Activated T-helper 2 cell treated with anti-CD3 and anti-CD28 coated beads, Interferon-gamma antibody, Interleukin-2, Interleukin-4, amounts not matched to agents 10 μg/mL and 5 μg/mL and 100 μg/mL, durations not matched to agents 14 hours and 24 hours and 36 hours (primary cell): ENCODE measurements around the gene MON1A. TPM values are rescaled to one million over a fixed set of nuclear protein-coding genes. Genes with fewer than 3 reads are reported as not detected.
A peak's percentile ranks its signal among the peaks of the same experiment; 100 is the strongest.
"Not testable (repeated sequence)": the region's sequence is repeated elsewhere in the genome, so short reads cannot be mapped to it uniquely, and the experiment has no call there.

Experiments
- DNase-seq: peaks from one replicate; pipeline ENCODE4 v3.0.0; 2021; ENCODE audit warnings: low spot score
- H3K27ac Mint-ChIP-seq: one replicate; pipeline ENCODE4 v1.8.0; 2021; ENCODE audit warnings: mixed read lengths
- H3K27me3 Mint-ChIP-seq: one replicate; pipeline ENCODE4 v1.8.0; 2021; ENCODE audit warnings: low read depth, mixed read lengths
- H3K36me3 Mint-ChIP-seq: one replicate; pipeline ENCODE4 v1.8.0; 2021; ENCODE audit warnings: low read depth, mixed read lengths
- H3K4me1 Mint-ChIP-seq: one replicate; pipeline ENCODE4 v1.8.0; 2021; ENCODE audit warnings: low read depth, mixed read lengths
- H3K4me3 Mint-ChIP-seq: one replicate; pipeline ENCODE4 v1.8.0; 2021; ENCODE audit warnings: low read depth, mild to moderate bottlenecking, moderate library complexity, mixed read lengths
- H3K9me3 Mint-ChIP-seq: one replicate; pipeline ENCODE4 v1.8.0; 2021; ENCODE audit warnings: mixed read lengths
- intact Hi-C: fragments of 100-400 bp; cut with micrococcal nuclease; formaldehyde crosslinking; loops from one replicate; pipeline ENCODE4 v1.15.1; 2023
- total RNA-seq: library from RNA; stranded (reverse); gene quantifications from 2 replicates; pipeline ENCODE4 v1.2.3, GENCODE V29; 2022

MON1A gene
- total RNA-seq, 1 donor from 2014 or later: 15.7 TPM

- peaks cover 20% of the 10 kb centered on the region for H3K36me3 Mint-ChIP-seq
- intact Hi-C loops: no loop called here
- no peak overlapping the region for H3K27ac Mint-ChIP-seq
- no peak overlapping the region for H3K4me3 Mint-ChIP-seq
- peaks cover 4% of the 10 kb centered on the region for H3K4me1 Mint-ChIP-seq
- no peaks in the 10 kb centered on the region for H3K9me3 Mint-ChIP-seq
- no peak for DNase-seq
- no peaks in the 10 kb centered on the region for H3K27me3 Mint-ChIP-seq
Measured at GRCh38 chr3:49911611-49912010, 18.0 kb downstream of the MON1A start.

- no peak overlapping the region for H3K27ac Mint-ChIP-seq
- H3K9me3 Mint-ChIP-seq: no peaks in the 10 kb centered on the region
- H3K4me3 Mint-ChIP-seq: no peak overlapping the region
- DNase-seq: no peak
- peaks cover 9% of the 10 kb centered on the region for H3K4me1 Mint-ChIP-seq
- no peaks in the 10 kb centered on the region for H3K27me3 Mint-ChIP-seq
- peaks cover 20% of the 10 kb centered on the region for H3K36me3 Mint-ChIP-seq
- intact Hi-C loops: no loop called here
Measured at GRCh38 chr3:49911124-49911420, 18.5 kb downstream of the MON1A start.

GRCh38 chr3:49910409-49911123, 19.0 kb downstream of the MON1A start:
- DNase-seq: no peak
- no peaks in the 10 kb centered on the region for H3K9me3 Mint-ChIP-seq
- peaks cover 20% of the 10 kb centered on the region for H3K36me3 Mint-ChIP-seq
- intact Hi-C loops: no loop called here
- no peak overlapping the region for H3K4me3 Mint-ChIP-seq
- no peak overlapping the region for H3K27ac Mint-ChIP-seq
- no peaks in the 10 kb centered on the region for H3K27me3 Mint-ChIP-seq
- H3K4me1 Mint-ChIP-seq: peaks cover 14% of the 10 kb centered on the region

DNA sequence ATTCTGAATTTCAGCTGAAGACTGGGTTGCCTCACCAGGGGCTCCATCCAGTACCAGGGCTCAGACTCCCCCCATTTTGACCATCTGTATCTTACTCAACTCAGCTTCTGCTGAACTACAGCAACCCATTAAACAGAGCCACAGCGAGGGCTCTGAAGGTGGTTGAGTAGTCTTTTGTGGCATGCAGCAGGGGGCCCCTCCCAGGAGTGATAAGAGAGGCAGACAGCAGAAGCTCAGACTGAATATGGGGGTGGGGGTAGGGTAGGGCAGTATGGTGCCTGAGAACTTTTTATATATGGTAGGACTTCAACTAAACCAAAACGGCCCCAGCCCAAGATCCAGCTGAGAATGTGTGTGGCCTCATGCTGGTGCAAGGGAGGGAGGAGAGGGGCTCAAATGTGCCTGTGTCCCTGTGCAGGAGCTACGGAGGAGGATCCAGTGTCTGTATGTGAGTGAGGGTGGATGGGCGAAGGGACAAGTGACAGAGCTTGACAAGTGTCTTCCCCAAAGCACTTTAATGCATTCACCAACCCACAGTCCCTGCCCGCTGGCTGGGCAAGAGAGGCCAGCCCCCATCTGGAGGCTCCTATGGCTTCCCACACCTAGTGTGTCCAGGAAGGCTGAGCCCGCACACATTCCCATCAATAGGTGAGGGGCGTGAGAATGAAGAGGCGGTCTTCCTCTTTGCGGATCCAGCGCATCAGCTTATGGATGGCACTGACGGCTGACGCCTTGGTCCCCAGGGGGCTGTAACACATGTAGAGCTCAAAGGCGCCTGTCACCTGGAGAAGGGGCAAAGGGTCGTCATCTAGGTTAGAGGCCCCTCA, 21.0 kb downstream of the MON1A start:
- DNase-seq: no peak
- no peak overlapping the region for H3K4me3 Mint-ChIP-seq

GRCh38 chr3:49906073-49906743, 23.4 kb downstream of the MON1A start:
- Mint-ChIP-seq H3K27ac (peak overlapping the region; percentile 44), H3K36me3 (peaks cover 9% of the 10 kb centered on the region), H3K27me3 (no peaks in the 10 kb centered on the region), H3K9me3 (no peaks in the 10 kb centered on the region), H3K4me3 (peak overlapping the region; percentile 54), H3K4me1 (peaks cover 25% of the 10 kb centered on the region)
- intact Hi-C loops: loop anchor here (2.0 kb wide), 1 partner anchor 103 kb away; the partner anchor contains the start of gene INKA1
- DNase-seq: peak; percentile 37

More for the DNA sequence above, 21.0 kb downstream of the MON1A start:
- peaks cover 25% of the 10 kb centered on the region for H3K4me1 Mint-ChIP-seq
- H3K36me3 Mint-ChIP-seq: peaks cover 20% of the 10 kb centered on the region
- H3K27ac Mint-ChIP-seq: no peak overlapping the region
- intact Hi-C loops: no loop called here
- H3K27me3 Mint-ChIP-seq: no peaks in the 10 kb centered on the region
- no peaks in the 10 kb centered on the region for H3K9me3 Mint-ChIP-seq

DNA sequence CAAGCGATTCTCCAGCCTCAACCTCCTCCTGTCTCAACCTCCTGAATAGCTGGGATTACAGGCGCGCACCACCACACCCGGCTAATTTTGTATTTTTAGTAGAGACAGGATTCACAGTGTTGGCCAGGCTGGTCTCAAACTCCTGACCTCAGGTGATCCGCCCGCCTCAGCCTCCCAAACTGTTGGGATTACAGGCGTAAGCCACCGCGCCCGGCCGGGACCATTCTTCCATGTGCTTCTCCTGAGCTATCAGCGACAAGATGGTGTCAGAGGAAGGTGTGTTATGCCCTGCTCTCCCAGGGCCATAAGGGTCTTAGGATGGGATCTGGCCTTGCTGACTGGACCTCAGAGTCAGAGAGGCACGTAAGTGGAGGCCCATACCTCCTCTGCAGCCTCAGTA, 25.2 kb downstream of the MON1A start:
- H3K4me3 Mint-ChIP-seq: peak overlapping the region; percentile 82
- H3K27ac Mint-ChIP-seq: peak overlapping the region; percentile 86
- intact Hi-C loops: not testable (repeated sequence)

GRCh38 chr3:49903451-49904424, 25.9 kb downstream of the MON1A start, which contains the start of gene MST1R:
Gene MST1R, minus strand, starts transcription at chr3:49903873. Its CDS starts 264 bp downstream, at chr3:49903609.
- peak; percentile 86 for DNase-seq
- Mint-ChIP-seq H3K27ac (peak within 1 kb of the TSS; percentile 86), H3K9me3 (no peaks in the 10 kb centered on the region), H3K36me3 (no peaks in the 10 kb centered on the region), H3K4me3 (peak within 1 kb of the TSS; percentile 82), H3K4me1 (peaks cover 25% of the 10 kb centered on the region), H3K27me3 (no peaks in the 10 kb centered on the region)
- intact Hi-C loops: no loop called here

More for the DNA sequence above, 25.2 kb downstream of the MON1A start:
- H3K4me1 Mint-ChIP-seq: peaks cover 25% of the 10 kb centered on the region
- H3K36me3 Mint-ChIP-seq, H3K9me3 Mint-ChIP-seq, DNase-seq, H3K27me3 Mint-ChIP-seq: not testable (repeated sequence)

GRCh38 chr3:49902511-49903345, 26.9 kb downstream of the MON1A start:
- Mint-ChIP-seq H3K4me3 (no peak overlapping the region), H3K36me3 (no peaks in the 10 kb centered on the region), H3K4me1 (peaks cover 25% of the 10 kb centered on the region), H3K27me3 (no peaks in the 10 kb centered on the region), H3K9me3 (no peaks in the 10 kb centered on the region), H3K27ac (no peak overlapping the region)
- intact Hi-C loops: no loop called here
- no peak for DNase-seq

DNA sequence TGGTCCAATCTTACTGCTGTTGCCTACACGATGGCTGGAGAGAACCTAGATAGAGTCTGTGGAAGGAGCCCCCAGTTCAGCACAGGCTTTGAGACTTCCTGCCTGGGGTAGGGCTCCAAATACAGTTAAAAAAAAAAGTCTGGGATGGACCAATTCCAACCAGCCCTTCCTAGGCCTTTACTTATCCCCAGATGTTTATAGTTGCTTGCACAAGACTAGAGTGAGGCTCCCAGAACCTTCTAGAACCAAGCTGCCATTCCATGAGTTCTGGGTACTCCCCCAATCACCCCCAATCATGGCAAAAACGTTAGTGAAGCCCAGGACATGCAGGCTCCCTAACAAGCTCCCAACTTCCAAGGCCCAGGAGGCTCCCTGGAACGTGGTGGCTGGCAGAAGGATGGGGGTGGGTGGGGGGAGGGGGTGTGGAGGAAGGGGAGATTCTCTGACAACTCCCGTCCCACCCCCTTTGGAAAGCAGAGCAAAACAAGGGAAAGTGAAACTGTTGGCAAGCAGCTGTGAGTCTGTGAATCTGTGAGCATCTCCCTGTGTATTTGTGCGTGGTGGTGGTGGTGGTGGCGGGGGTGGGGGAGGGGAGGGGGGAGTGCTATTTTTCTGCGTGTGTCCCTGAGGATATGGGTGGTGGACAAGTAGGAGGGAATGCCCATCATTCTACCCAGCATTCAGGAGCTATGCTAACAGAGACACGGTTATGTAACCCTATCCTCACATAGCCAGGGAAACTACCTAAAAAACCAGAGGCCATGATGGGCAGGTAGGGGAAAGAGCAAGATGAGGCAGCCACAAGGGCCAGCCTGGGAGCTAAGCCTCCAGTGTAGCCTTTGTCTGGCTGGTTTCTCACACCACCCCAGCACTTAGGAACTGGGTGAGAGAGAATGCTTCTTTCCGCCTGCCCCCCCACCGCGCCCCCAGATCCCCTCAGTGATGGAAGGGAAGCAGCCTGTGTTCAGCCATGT, 28.0 kb downstream of the MON1A start:
- Mint-ChIP-seq H3K27me3 (no peaks in the 10 kb centered on the region), H3K36me3 (no peaks in the 10 kb centered on the region), H3K4me3 (no peak overlapping the region), H3K9me3 (no peaks in the 10 kb centered on the region), H3K27ac (no peak overlapping the region), H3K4me1 (peaks cover 21% of the 10 kb centered on the region)
- DNase-seq: no peak
- intact Hi-C loops: no loop called here

GRCh38 chr3:49900491-49901153, 29.0 kb downstream of the MON1A start:
- Mint-ChIP-seq H3K27ac (no peak overlapping the region), H3K9me3 (no peaks in the 10 kb centered on the region), H3K27me3 (no peaks in the 10 kb centered on the region), H3K4me3 (no peak overlapping the region), H3K36me3 (no peaks in the 10 kb centered on the region), H3K4me1 (peaks cover 11% of the 10 kb centered on the region)
- intact Hi-C loops: no loop called here
- DNase-seq: no peak
